Fibroblast of skin of right biceps (primary cell): ENCODE results near the gene MFSD11.
"Not testable (repeated sequence)": the region's sequence is repeated elsewhere in the genome, so short reads cannot be mapped to it uniquely, and the experiment has no call there.

Source experiments
- DNase-seq: peaks from one replicate; pipeline ENCODE4 v3.0.0-alpha.2; 2013

MFSD11 gene

DNA sequence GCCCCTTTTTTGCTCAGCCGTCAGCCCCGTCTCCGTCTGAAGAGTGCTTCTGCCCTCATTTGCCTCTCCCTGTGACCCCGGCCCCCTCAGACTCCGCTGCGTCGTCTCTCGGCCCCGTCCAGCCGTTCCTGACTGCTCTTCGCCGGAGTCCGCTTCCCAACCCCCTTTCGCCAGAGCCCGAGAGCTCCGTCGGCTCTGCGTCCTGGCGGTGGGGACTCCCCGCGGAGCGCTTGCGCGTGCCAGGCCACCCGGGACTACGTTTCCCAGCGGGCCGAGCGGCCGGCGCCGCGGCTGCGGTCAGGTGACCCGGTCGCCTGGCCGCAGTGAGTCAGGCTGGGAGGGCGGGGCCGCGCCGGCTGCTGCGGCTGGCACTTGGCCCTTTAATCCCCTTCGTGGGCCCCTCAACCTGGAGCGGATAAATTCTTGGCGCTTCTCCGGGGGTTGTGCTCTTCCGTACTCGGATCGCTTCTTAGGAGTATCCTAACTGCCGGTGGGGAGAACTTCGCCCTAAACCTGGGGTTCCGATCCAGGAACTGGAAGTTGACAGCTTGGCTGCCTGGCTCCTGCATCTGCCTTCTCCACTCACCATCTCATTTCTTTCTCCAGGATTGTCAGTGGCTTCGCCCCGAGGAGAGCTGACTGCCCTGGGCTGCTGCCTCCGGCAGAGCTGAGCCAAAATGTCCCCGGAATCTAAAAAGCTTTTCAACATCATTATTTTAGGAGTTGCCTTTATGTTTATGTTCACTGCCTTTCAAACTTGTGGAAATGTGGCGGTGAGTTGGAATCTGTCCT is at the start of gene MFSD11:
MFSD11 (plus strand) TSS at position 444 of the 792 bp plus-strand sequence; CDS start at position 678, 234 bp downstream.
- peak; percentile 95 for DNase-seq

DNA sequence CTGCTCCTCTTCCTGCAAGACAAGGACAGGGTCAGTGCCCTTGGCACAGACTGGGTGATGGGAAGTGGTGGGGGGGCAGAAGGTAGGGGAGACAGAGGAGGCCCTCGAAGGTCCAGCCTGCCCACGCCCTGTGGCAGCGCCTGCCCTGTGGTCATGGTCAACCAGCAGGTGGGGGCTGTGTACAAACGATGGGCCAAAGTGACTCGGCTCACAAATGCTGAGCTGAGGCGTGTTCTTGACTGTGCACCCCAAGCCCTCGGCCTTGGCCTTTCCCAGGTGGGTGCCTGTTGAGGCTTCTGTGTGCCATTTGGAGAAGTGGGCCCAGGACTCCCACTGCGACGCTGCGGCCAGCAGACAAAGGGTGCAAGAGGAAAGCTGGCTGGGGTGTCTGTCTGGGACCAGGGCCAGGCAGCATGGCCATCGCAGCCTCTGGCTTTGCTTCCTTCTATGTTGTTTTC is 49.7 kb upstream of the MFSD11 start:
- DNase-seq, result no peak

DNA sequence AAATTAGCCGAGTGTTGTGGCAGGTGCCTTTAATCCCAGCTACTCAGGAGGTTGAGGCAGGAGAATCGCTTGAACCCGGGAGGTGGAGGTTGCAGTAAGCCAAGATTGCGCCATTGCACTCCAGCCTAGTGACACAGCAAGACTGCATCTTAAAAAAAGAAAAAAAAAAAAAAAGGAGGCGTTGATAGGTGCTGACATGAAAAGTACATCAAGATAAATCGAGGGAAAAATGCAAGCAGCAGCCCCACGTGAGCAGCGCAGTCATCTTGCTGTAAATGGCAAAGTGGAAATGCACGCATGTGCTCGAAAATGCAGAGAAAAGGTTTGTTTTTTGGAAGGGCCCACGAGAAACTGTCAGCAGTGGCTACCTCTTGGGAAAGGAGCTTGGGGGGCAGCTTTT is 48.1 kb upstream of the MFSD11 start:
- no peak for DNase-seq

DNA sequence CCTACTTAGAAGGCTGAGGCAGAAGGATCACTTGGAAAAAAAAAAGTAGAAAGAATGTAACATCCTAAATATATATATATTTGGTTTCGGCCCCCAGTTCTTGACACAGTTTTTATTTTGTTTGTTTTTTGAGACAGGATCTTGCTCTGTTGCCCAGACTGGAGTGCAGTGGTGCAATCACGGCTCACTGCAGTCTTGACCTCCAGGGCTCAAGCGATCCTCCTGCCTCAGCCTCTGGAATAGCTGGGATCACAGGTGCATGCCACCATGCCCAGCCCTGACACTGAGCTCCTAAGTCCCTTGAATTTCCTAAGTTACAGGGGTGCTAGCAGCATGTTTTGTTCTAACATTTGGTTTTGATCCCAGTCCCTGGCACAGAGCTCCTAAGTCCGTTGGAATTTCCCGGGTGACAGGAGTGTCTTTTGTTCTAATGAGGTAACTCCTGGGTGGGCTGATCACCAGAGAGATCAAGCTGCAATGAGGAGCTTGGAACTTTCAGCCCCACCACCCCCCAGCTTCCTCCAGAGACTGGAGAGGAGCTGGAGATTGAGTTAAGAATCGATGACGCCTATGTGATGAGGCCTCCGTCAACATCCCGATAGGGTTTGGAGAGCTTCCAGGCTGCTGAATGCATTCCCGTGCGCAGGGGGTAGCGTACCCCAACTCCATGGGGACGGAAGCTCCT is 47.2 kb upstream of the MFSD11 start:
- no peak for DNase-seq

DNA sequence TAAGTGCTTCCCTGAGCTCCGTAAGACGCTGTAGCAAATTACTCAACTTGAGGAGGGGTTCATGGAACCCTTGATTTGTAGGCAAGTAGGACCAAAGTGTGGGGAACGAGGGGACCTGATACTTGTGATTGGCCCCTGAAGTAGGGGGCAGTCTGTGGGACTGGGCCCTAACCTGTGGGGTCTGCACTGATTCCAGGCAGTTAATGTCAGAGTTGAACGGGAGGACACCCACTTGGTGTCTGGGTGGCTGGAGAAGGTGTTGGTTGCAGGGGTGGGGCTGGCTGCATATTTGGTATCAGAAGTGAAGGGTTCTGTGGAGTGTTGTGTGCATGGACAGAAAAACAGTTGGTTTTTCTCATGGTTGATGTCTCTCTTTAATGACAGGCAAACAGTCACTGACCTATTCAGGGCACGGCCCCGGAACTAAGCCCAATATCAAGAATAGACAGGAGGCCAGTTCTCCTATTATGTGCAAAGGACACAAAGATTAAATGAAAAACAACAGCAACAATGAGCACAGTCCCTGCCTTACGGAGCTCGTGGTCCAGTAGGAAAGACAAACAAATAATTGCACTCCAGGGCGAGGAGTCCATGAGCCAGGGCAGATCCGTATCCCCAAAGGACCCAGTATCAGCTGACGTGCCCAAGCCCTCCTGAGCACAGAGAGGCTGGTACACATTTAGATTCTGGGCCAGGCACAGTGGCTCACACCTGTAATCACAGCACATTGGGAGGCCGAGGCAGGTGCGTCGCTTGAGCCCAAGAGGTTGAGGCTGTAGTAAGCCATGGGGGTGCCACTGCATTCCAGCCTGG is 46.3 kb upstream of the MFSD11 start:
- no peak for DNase-seq

DNA sequence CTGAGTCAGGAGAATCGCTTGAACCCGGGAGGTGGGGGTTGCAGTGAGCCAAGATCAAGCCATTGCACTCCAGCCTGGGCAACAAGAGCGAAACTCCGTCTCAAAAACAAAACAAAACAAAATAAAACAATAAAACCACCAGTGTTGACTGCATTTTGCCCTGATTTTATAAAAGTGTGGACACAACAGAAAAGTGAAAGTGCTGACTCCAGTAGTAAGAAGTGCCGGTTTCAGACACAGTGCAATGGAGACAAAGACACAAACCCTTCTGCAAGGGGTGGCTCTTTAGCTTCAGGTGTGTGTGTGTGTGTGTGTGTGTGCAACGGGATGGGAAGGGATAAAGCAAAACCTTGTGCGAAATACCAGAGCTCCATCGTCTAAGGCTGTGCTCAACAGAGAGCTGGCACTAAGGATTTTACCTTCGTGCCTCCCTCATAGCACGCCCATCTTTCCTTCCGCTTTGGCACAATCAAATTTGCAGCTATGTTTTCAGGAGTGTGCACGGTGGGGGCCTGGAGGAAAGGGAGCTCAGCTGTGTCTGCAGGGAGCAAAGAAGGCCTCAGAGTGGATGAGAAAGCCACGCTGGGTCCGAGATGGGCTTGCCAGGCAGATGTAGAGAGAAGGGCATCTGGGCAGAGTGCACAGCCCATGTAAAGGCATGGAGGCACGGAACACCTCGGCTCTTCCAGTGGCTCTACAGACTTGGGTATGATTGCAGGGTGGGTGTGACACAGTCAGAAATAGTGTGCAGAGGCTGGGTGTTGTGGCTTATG is 42.7 kb upstream of the MFSD11 start:
- DNase-seq, result no peak

DNA sequence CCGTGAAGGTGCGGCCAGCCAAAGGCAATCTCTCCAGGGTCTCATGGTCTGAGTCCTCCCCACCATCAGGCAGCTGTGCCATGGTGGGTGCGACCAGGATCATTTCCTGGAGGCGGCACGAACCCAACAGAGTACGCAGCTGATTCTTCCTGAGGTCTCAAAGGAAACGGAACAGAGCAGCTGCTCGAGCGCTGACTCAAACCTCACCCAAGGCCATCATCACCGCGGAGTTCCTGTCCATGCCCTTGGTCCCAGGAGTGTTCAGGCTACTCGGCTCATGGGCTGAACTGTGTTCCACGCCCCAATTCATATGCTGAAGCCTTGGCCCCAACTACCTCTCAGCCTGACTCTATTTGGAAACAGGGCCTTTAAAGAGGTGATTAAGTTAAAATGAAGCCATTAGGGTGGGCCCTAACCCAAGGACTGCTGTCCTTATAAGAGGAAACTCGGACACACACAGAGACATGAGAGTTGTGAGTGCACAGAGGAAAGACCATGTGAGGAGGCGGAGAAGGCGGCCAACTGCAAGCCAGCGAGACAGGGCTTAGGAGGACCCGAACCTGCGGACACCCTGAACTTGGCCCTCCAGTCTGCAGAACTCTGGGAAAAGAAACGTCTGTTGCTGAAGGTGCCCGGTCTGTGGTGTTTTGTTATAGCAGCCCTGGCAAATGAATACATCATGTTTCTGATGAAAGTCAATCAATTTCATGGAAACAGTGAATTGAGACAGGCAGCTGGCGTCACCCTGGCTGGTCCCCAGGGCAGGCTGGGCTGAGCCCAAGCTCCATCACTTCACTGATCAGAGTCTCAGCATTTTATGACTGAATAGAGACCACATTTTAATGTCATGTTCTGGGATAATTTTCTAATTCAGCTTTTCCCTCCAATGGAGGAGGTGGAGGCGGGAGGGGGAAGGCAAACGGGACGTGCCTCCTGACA is 40.9 kb upstream of the MFSD11 start:
- DNase-seq, result no peak

DNA sequence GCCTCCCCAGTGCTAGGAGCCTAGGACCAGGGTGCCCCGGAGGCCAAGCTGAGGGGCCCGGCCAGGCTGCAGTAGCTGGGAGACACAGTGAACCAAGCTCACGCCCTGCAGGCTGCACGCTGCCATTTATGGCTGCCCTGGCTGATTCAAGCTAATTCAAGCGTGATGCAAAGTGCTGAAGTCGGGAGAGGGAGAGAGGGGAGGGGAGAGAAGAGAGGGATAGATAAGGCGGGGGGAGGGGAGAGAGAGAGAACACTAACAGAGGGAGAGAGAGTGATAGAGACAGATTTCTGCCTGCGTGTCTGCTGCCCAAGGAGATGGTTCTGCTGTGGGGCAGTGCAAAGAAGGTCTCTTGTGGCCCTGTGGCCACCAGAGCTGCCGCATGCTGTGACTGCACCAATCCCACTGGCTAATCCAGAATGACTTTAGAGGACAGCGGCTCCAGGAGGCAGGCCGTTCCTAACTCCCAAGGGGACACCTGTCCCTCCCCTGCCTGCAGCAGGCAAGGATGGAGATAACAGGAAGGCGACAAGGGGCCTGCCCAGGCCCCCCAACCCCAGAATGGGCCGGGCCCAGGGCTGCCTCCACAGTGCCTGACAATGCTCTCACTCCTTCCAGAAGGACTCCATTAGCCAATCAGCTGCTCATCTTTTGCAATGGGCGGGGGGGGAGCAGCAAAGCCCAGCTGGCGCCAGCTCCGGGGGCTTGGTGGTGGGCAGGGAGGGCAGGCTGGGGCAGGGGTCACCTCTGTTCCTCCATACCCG is 40.0 kb upstream of the MFSD11 start:
- DNase-seq, result peak; percentile 73

DNA sequence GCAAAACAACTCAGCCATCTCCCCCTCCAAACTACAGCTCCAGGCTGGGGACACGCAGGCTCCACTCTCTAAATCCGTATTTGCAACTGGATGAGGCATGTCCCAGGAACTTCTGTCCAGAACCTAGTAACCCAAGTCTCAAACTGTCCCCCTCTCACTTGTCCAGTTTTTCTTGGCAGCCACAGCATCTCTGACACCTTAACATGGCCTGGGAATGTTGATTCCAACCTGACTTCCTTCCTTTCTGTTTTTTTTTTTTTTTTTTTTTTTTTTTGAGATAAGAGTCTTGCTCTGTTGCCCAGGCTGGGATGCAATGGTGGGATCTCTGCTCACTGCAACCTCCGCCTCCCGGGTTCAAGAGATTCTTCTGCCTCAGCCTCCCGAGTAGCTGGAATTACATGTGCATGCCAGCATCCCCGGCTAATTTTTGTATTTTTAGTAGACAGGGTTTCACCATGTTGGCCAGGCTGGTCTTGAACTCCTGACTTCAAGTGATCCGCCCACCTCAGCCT is 39.4 kb upstream of the MFSD11 start:
- DNase-seq, result not testable (repeated sequence)

DNA sequence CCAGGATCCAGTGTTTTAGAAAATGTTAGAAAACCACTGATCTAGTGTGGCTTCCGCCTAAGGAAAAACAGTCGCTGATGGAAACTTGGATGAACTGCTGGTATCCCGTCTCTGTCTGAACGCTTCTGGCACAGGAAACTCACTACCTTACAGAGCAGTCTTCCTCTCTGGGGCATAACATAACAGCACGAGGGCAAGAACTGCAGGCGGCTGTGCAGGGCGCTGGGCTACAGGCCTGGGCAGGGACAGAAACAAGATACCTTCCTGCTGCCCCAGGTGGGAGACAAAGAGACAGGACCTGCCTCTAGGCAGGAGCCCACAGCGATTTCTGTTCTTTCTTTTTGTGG is 37.7 kb upstream of the MFSD11 start:
- no peak for DNase-seq

DNA sequence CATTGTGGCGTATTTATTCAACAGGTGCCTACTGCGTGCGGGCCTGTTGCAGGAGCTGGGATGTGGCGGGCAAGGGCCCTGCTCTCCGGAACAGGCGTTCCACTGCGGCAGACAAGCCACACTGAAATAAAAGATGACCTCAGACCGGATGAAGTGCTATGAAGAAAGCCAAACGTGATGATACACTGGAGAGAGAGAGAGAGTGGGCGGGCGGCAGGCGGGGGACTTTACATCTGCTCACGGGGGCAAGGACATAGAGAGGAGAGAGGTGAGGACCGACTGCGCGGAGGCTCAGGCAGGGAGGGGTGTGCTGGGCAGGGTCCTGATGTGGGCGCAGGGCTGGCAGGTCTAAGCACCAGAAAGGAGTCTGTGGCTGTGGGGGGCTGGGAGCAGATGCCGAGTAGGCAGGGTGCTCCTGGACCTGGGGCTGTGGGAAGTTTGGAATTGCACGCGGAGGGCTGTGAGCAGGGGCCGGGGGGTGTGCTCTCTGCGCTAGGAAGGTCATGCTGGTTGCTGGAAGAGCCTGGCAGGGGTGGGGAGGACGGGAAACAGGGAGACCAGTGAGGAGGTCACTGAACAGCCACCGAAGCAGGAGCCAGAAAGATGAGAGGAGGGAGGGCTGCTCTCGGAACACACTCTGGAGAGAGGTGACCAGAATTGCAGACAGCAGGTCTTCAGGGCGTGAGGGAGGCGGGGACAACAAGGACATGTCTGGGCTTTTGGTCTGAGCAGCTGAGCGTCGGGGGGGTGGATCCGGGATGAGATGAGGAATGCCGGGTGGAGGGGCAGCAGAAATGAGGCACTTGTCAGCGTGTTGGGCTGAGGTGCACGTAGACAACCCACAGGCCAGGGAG is 37.1 kb upstream of the MFSD11 start:
- peak; percentile 82 for DNase-seq

DNA sequence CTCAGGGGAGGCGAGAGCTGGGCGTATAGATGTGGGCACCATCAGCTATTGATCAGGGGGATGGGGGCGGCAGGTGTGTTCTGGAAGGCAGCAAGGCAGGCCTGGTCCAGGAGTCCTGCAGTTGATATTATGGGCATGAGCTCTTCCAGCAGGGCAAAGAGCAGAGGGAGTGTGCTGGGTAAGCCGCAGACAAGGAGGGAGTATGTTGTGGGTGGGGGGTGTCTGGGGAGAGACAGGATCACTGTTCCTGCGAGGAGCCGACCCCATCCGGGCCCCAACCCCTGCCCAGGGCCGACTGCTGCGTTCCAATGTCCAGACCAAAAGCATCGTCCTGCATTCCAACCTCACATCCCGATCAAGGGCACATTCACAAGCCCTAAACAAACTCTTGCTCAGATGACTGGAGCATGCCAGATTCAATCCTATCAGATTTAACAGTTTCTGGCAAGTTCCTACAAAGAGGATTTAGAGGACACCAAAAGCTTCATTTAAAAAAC is 36.4 kb upstream of the MFSD11 start:
- DNase-seq, result no peak

DNA sequence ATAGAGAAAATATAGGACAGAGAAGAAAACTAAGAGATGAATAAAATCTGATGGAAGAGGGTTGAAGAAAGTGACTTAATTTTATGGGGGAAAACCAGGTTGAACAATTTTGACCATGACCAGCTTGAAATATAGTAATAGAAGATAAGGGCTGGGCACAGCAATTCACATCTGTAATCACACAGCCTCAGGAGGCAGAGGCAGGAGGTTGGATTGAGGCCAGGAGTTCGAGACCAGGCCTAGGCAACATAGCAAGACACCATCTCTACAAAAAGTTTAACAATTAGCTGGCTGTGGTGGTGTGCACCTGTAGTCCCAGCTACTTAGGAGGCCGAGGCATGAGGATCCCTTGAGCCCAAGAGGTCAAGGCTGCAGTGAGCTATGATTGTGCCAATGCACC is 35.8 kb upstream of the MFSD11 start:
- DNase-seq, result no peak

DNA sequence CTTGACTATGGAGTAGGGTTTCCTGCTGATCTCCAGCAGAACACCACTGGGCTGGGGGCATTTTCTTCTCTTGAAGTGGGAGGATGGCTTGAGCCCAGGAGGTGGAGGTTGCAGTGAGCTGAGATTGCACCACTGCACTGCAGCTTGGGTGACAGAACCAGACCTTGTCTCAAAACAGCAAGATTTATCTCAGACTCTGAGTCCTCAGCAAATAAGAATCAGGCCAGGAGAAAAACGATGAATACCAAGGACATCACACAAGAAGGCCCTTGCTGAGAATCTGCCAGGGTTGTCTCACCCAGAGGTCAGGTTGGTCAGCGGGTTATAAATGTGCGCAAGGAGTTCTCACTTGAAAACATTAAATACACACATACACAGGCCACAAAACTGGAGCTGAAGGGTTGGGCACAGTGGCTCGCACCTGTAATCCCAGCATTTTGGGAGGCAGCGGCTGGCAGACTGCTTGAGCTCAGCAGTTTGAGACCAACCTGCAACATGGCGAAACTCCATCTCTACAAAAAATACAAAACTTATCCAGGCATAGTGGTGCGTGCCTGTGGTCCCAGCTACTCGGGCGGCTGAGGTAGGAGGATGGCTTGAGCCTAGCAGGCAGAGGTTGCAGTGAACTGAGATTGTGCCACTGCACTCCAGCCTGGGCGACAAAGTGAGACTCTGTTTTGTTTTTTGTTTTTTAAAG is 34.8 kb upstream of the MFSD11 start:
- no peak for DNase-seq

DNA sequence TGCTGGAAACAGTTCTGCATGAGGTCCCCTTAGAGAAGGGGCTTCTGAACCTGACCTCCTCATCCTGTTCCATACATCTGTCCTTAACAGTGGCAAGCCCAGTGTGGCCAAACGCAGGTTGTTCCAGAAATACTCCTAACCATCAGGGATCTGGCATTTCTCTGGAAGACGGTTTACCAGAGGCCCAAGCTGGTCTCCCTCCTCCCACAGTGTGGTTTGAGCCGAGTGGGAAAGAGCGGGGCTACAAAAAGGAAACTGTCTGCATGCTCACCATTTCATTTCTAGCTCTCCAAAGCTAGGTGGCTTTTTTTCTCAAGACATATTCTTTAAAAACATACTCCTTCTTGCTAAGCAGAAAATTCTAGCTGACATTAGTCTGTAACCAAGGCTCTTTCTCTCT is 33.1 kb upstream of the MFSD11 start:
- no peak for DNase-seq

DNA sequence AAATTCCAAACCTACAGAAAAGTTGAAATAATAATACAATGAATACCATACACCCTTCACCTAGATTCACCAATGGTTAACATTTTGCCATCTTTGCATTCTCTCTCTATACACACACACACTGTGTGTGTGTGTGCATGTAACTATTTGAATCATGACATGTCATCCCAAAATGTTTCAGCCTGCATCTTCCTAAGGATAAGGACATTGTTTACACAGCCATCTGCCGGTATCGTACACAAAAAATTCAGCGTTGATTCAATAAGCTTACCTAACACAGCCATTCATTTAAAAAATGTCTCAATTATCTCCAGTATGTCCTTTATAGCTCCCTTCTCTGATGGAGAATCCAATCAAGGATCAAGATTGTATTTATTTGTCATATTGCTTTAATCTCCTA is 31.1 kb upstream of the MFSD11 start:
- DNase-seq, result no peak

DNA sequence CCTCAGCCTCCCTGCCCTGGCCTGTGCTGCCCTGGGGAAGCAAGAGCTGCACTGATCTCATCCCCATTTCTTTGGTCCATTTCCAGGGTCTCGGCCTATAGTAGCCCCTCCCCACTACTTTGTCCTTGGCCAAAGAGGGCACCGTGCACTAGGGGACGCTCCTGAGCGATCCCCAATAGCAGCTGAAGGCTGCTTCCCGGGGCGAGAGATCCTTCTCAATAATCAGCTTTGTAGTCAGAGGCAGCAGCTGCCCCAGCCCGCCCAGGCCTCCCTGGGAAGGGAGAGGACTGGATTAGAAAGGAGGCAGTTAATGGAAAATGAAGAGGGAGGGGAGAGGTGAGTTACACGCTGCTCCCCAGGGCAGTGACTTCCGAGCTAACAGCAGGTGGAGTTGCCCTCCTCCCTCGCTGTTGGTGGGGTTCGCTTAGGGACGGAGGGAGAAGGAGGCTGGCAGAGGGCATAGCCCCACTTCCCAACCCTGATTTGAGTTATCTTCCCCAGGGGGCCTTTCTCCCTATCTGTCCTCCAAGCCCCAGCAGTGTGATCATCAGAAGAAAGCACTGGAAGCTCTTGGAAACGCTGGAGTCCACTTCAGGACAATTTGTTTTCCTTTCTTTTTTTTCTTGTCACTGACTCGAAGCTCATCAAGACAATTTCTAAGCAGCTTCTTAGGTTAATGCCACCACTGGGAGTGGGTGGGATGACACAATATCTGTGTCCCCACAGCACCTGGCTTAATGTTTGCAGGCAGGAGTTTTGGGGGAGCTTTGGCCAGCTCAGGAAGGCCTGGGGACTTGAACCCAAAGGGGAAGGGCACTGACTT is 29.7 kb upstream of the MFSD11 start:
- DNase-seq, result no peak
